Vagina (tissue), 2 donors: ENCODE data around the gene GPR55. TPM values are rescaled to one million over a fixed set of nuclear protein-coding genes. Genes with fewer than 3 reads are reported as not detected.

Experiments
- DNase-seq, 2 donors: peaks; one replicate each; pipeline ENCODE4 v3.0.0-alpha.2; 2017; ENCODE audit errors: extremely low spot score in 2 of 2
- H3K27ac ChIP-seq: fragments of 200-600 bp; sonication (generic); one replicate; pipeline ENCODE4 v1.5.1; 2019
- H3K27me3 ChIP-seq: fragments of 200-600 bp; sonication (generic); one replicate; pipeline ENCODE4 v1.5.1; 2019
- H3K36me3 ChIP-seq, 2 donors: fragments of 200-600 bp; sonication (generic); one replicate each; pipeline ENCODE4 v1.5.1; 2017 to 2019
- H3K4me1 ChIP-seq: fragments of 200-600 bp; sonication (generic); one replicate; pipeline ENCODE4 v1.5.1; 2019
- H3K4me3 ChIP-seq, 2 donors: fragments of 200-600 bp; sonication (generic); 1 replicate in 1 of 2; 2 replicates in 1 of 2; pipeline ENCODE4 v1.5.1; 2016 to 2019
- H3K9me3 ChIP-seq: fragments of 200-600 bp; sonication (generic); one replicate; pipeline ENCODE4 v1.5.1; 2019
- CTCF ChIP-seq, 3 experiments: fragments of 450-650 bp in 2 of 3; fragments of 200-600 bp in 1 of 3; sonication (generic) in 1 of 3; IDR thresholded peaks; one replicate each; pipeline ENCODE4 v1.5.1; 2017 to 2019; ENCODE audit warnings: antibody characterized with exemption in 3 of 3, mild to moderate bottlenecking in 2 of 3, moderate library complexity in 2 of 3
- POLR2A ChIP-seq, 2 donors: fragments of 450-650 bp; IDR thresholded peaks; one replicate each; pipeline ENCODE4 v1.6.1; 2017; ENCODE audit warnings: antibody characterized with exemption in 2 of 2, mild to moderate bottlenecking in 2 of 2, moderate library complexity in 2 of 2
- POLR2AphosphoS5 ChIP-seq, 2 donors: sonication (generic); formaldehyde crosslinking; IDR thresholded peaks; one replicate each; pipeline ENCODE4 v1.9.0; 2017; ENCODE audit warnings: antibody characterized with exemption in 2 of 2, mild to moderate bottlenecking in 2 of 2, low read depth in 1 of 2; ENCODE audit not compliant: insufficient read depth in 1 of 2
- intact Hi-C: fragments of 100-400 bp; cut with DNase I; formaldehyde crosslinking; loops from one replicate; pipeline ENCODE4 v1.15.1; 2023
- total RNA-seq: library from RNA; depleted of rRNA; stranded (reverse); fragments of >200 nt; gene quantifications from one replicate; pipeline ENCODE4 v1.2.3, GENCODE V29; 2016

The GPR55 gene
- total RNA-seq, 1 donor from 2014 or later, result 2.7 TPM

- H3K36me3 ChIP-seq, result no peaks in the 10 kb centered on the region
- no peaks in the 10 kb centered on the region for H3K27me3 ChIP-seq
- no peaks in the 10 kb centered on the region for H3K9me3 ChIP-seq
- TF ChIP-seq CTCF (IDR thresholded peaks at IDR 0.05) (no peak), POLR2A (IDR thresholded peaks at IDR 0.05) (no peak), POLR2AphosphoS5 (IDR thresholded peaks at IDR 0.05; ENCODE audit: insufficient read depth in 1 of 2, low read depth in 1 of 2) (no peak)
- H3K27ac ChIP-seq, result no peak overlapping the region
- peaks cover 15% of the 10 kb centered on the region for H3K4me1 ChIP-seq
- H3K4me3 ChIP-seq, result no peak overlapping the region
- intact Hi-C loops, result no loop called here
- DNase-seq, result no peak
These were observed 29.7 kb upstream of the GPR55 start for GRCh38 chr2:230954746-230955145.

- no peaks in the 10 kb centered on the region for H3K27me3 ChIP-seq
- H3K4me1 ChIP-seq, result peaks cover 15% of the 10 kb centered on the region
- no peak for DNase-seq
- no peak overlapping the region for H3K4me3 ChIP-seq
- H3K36me3 ChIP-seq, result no peaks in the 10 kb centered on the region
- no peak for TF ChIP-seq POLR2A (IDR thresholded peaks at IDR 0.05)
- no peak for TF ChIP-seq CTCF (IDR thresholded peaks at IDR 0.05)
- TF ChIP-seq POLR2AphosphoS5 (IDR thresholded peaks at IDR 0.05; ENCODE audit: insufficient read depth in 1 of 2, low read depth in 1 of 2), result no peak
- no peaks in the 10 kb centered on the region for H3K9me3 ChIP-seq
- no peak overlapping the region for H3K27ac ChIP-seq
- intact Hi-C loops, result no loop called here
These were observed 28.8 kb upstream of the GPR55 start for GRCh38 chr2:230953845-230954244.

- peaks cover 8% of the 10 kb centered on the region for H3K4me1 ChIP-seq
- intact Hi-C loops, result no loop called here
- DNase-seq, result no peak
- no peaks in the 10 kb centered on the region for H3K27me3 ChIP-seq
- no peak overlapping the region for H3K27ac ChIP-seq
- H3K9me3 ChIP-seq, result no peaks in the 10 kb centered on the region
- no peak for TF ChIP-seq POLR2AphosphoS5 (IDR thresholded peaks at IDR 0.05; ENCODE audit: insufficient read depth in 1 of 2, low read depth in 1 of 2)
- no peak for TF ChIP-seq CTCF (IDR thresholded peaks at IDR 0.05)
- no peak for TF ChIP-seq POLR2A (IDR thresholded peaks at IDR 0.05)
- no peak overlapping the region for H3K4me3 ChIP-seq
- H3K36me3 ChIP-seq, result no peaks in the 10 kb centered on the region
These were observed 27.3 kb upstream of the GPR55 start for GRCh38 chr2:230952226-230952956.

- Histone ChIP-seq H3K27me3 (no peaks in the 10 kb centered on the region), H3K36me3 (no peaks in the 10 kb centered on the region), H3K4me1 (no peaks in the 10 kb centered on the region), H3K27ac (no peak overlapping the region), H3K9me3 (no peaks in the 10 kb centered on the region), H3K4me3 (no peak overlapping the region)
- no peak for TF ChIP-seq POLR2AphosphoS5 (IDR thresholded peaks at IDR 0.05; ENCODE audit: insufficient read depth in 1 of 2, low read depth in 1 of 2)
- TF ChIP-seq POLR2A (IDR thresholded peaks at IDR 0.05), result no peak
- no peak for TF ChIP-seq CTCF (IDR thresholded peaks at IDR 0.05)
- no peak for DNase-seq
- intact Hi-C loops, result no loop called here
These were observed 26.4 kb upstream of the GPR55 start for GRCh38 chr2:230951396-230951795.

GRCh38 chr2:230950874-230951339 lies 25.9 kb upstream of the GPR55 start:
- Histone ChIP-seq H3K4me1 (no peaks in the 10 kb centered on the region), H3K27ac (no peak overlapping the region), H3K36me3 (no peaks in the 10 kb centered on the region), H3K27me3 (no peaks in the 10 kb centered on the region), H3K9me3 (no peaks in the 10 kb centered on the region), H3K4me3 (no peak overlapping the region)
- intact Hi-C loops, result no loop called here
- no peak for DNase-seq
- TF ChIP-seq POLR2A (IDR thresholded peaks at IDR 0.05) (no peak), CTCF (IDR thresholded peaks at IDR 0.05) (no peak), POLR2AphosphoS5 (IDR thresholded peaks at IDR 0.05; ENCODE audit: insufficient read depth in 1 of 2, low read depth in 1 of 2) (no peak)
